Epithelial cell of proximal tubule (primary cell): ENCODE measurements around the gene HS3ST3A1. TPM values are rescaled to one million over a fixed set of nuclear protein-coding genes. Genes with fewer than 3 reads are reported as not detected.

Source experiments
- DNase-seq: peaks from one replicate; pipeline ENCODE4 v3.0.0-alpha.2; 2011; ENCODE audit warnings: low read depth
- H3K4me3 ChIP-seq: 2 replicates; pipeline ENCODE4 v1.5.1; 2011; ENCODE audit warnings: low read depth, mild to moderate bottlenecking, low read length
- CTCF ChIP-seq: conservative IDR thresholded peaks from 2 replicates; pipeline ENCODE4 v1.5.1; 2012; ENCODE audit warnings: low read depth, mild to moderate bottlenecking, low read length
- total RNA-seq: library from RNA; depleted of rRNA; stranded (reverse); fragments of >200 nt; gene quantifications from 2 replicates; pipeline ENCODE4 v1.2.3, GENCODE V29; 2015

Gene HS3ST3A1
- total RNA-seq, 1 donor from 2014 or later = 5.8 TPM

- DNase-seq = no peak
- H3K4me3 ChIP-seq = no peak overlapping the region
- TF ChIP-seq CTCF = no peak
Observed at GRCh38 chr17:13599168-13599577, 2.6 kb downstream of the HS3ST3A1 start.

GRCh38 chr17:13598353-13599167, 3.2 kb downstream of the HS3ST3A1 start:
- DNase-seq = no peak
- TF ChIP-seq CTCF = no peak
- no peak overlapping the region for H3K4me3 ChIP-seq

GRCh38 chr17:13597723-13598347, 3.9 kb downstream of the HS3ST3A1 start:
- H3K4me3 ChIP-seq = no peak overlapping the region
- peak; percentile 69 for TF ChIP-seq CTCF
- DNase-seq = no peak

GRCh38 chr17:13596241-13596923, 5.3 kb downstream of the HS3ST3A1 start:
- no peak for TF ChIP-seq CTCF
- no peak overlapping the region for H3K4me3 ChIP-seq
- no peak for DNase-seq

GRCh38 chr17:13595599-13595899, 6.2 kb downstream of the HS3ST3A1 start:
- DNase-seq = no peak
- no peak overlapping the region for H3K4me3 ChIP-seq
- TF ChIP-seq CTCF = no peak

GRCh38 chr17:13594762-13595598, 6.7 kb downstream of the HS3ST3A1 start:
- TF ChIP-seq CTCF = peak; percentile 96
- H3K4me3 ChIP-seq = no peak overlapping the region
- no peak for DNase-seq
